GM23338 (cell line): ENCODE data around the gene ATAD3B. TPM values are rescaled to one million over a fixed set of nuclear protein-coding genes. Genes with fewer than 3 reads are reported as not detected.

Source experiments
- POLR2AphosphoS5 ChIP-seq: IDR thresholded peaks from 2 replicates; pipeline ENCODE4 v1.6.1; 2016; ENCODE audit warnings: antibody characterized with exemption, low read depth
- REST ChIP-seq: IDR thresholded peaks from one replicate; pipeline ENCODE4 v1.6.1; 2018; ENCODE audit warnings: antibody characterized with exemption; ENCODE audit not compliant: unreplicated experiment
- ZNF114 ChIP-seq: fragments of 250-450 bp; sonication (Bioruptor Pico); IDR thresholded peaks from 2 replicates; pipeline ENCODE4 v1.5.0; 2020; ENCODE audit warnings: mild to moderate bottlenecking, moderate library complexity
- ZNF462 ChIP-seq: fragments of 250-450 bp; sonication (Bioruptor Pico); IDR thresholded peaks from 2 replicates; pipeline ENCODE4 v1.5.0; 2020; ENCODE audit warnings: mild to moderate bottlenecking, moderate library complexity
- polyA plus RNA-seq: library from polyadenylated mRNA; unstranded; fragments of >200 nt; fragmentation: Nextera tagmentation; extraction: Ambion mirVana; gene quantifications from 2 replicates; pipeline ENCODE4 v1.2.1, GENCODE V29; 2016
- total RNA-seq: library from RNA; depleted of rRNA; stranded (reverse); fragments of >200 nt; shearing (Covaris generic); gene quantifications from 2 replicates; pipeline ENCODE4 v1.2.3, GENCODE V29; 2014

The ATAD3B gene
- total and polyA plus RNA-seq, 2 experiments from 2014 or later: 37.8 to 63.4 TPM

- no peak for TF ChIP-seq ZNF462 (CRISPR knock-in tag)
- no peak for TF ChIP-seq POLR2AphosphoS5
- TF ChIP-seq REST: no peak
- TF ChIP-seq ZNF114 (CRISPR knock-in tag): no peak
These were observed 33.6 kb upstream of the ATAD3B start (continued) for GRCh38 chr1:1437904-1438376.
